Activated B cell treated with CpG ODN at 0.5 μM for 24 hours (primary cell): ENCODE data around the gene BLM. TPM values are rescaled to one million over a fixed set of nuclear protein-coding genes. Genes with fewer than 3 reads are reported as not detected.

ENCODE experiments used
- ATAC-seq: fragments of 200-7000 bp; cut with Tn5 transposase; one replicate; pipeline ENCODE4 v1.10.0; 2021; ENCODE audit warnings: low read depth, mild to moderate bottlenecking, moderate library complexity
- CTCF ChIA-PET: fragments of 350-600 bp; sonication (Branson Sonifier 250); formaldehyde crosslinking; loops from one replicate; lab custom pipeline; 2021; ENCODE audit warnings: antibody characterized with exemption; lab: Charles Lee
- POLR2A ChIA-PET: fragments of 350-600 bp; sonication (Branson Sonifier 250); formaldehyde crosslinking; loops from one replicate; lab custom pipeline; 2021; ENCODE audit warnings: antibody characterized with exemption; lab: Charles Lee
- DNase-seq: peaks from one replicate; pipeline ENCODE4 v3.0.0; 2022
- H3K27ac Mint-ChIP-seq: one replicate; pipeline ENCODE4 v1.8.0; 2020; ENCODE audit warnings: mixed read lengths
- H3K27me3 Mint-ChIP-seq: one replicate; pipeline ENCODE4 v1.8.0; 2021; ENCODE audit warnings: mixed read lengths
- H3K36me3 Mint-ChIP-seq: one replicate; pipeline ENCODE4 v1.8.0; 2021; ENCODE audit warnings: low read depth, mixed read lengths
- H3K4me1 Mint-ChIP-seq: one replicate; pipeline ENCODE4 v1.8.0; 2021; ENCODE audit warnings: mixed read lengths
- H3K4me3 Mint-ChIP-seq: one replicate; pipeline ENCODE4 v1.8.0; 2020; ENCODE audit warnings: mild to moderate bottlenecking, mixed read lengths
- H3K9me3 Mint-ChIP-seq: one replicate; pipeline ENCODE4 v1.8.0; 2020; ENCODE audit warnings: mixed read lengths
- CTCF ChIP-seq: fragments of 200-600 bp; IDR thresholded peaks from one replicate; pipeline ENCODE4 v1.8.0; 2022; ENCODE audit warnings: antibody characterized with exemption, mild to moderate bottlenecking
- intact Hi-C: fragments of 100-400 bp; cut with micrococcal nuclease; formaldehyde crosslinking; loops from one replicate; pipeline ENCODE4 v1.15.1; 2024
- total RNA-seq: library from RNA; stranded (reverse); gene quantifications from 2 replicates; pipeline ENCODE4 v1.2.3, GENCODE V29; 2022

Gene BLM
- total RNA-seq, 1 donor from 2014 or later, result 23.4 TPM

- peaks cover 2% of the 10 kb centered on the region for H3K9me3 Mint-ChIP-seq
- no peak for TF ChIP-seq CTCF
- DNase-seq, result no peak
- H3K27me3 Mint-ChIP-seq, result no peaks in the 10 kb centered on the region
- H3K36me3 Mint-ChIP-seq, result peaks cover 5% of the 10 kb centered on the region
- H3K4me1 Mint-ChIP-seq, result no peaks in the 10 kb centered on the region
- H3K4me3 Mint-ChIP-seq, result no peak overlapping the region
- no peak for ATAC-seq
- ChIA-PET POLR2A (no interaction called here), CTCF (no interaction called here)
- intact Hi-C loops, result no loop called here
- H3K27ac Mint-ChIP-seq, result no peak overlapping the region
These were observed 13.7 kb upstream of the BLM start for GRCh38 chr15:90703455-90703854.

- H3K4me1 Mint-ChIP-seq, result no peaks in the 10 kb centered on the region
- no peak for DNase-seq
- peaks cover 2% of the 10 kb centered on the region for H3K9me3 Mint-ChIP-seq
- no peak overlapping the region for H3K27ac Mint-ChIP-seq
- intact Hi-C loops, result no loop called here
- no peak for ATAC-seq
- H3K36me3 Mint-ChIP-seq, result peaks cover 5% of the 10 kb centered on the region
- TF ChIP-seq CTCF, result no peak
- H3K27me3 Mint-ChIP-seq, result no peaks in the 10 kb centered on the region
- H3K4me3 Mint-ChIP-seq, result no peak overlapping the region
- ChIA-PET CTCF (interaction anchor here (1.0 kb wide), 1 partner anchor 57 kb away, joined by 3 read pairs; no protein-coding TSS in a partner anchor), POLR2A (interaction anchor here (0.6 kb wide), 1 partner anchor 169 kb away, joined by 9 read pairs; no protein-coding TSS in a partner anchor)
These were observed 11.9 kb upstream of the BLM start for GRCh38 chr15:90705212-90705611.

- H3K27ac Mint-ChIP-seq, result no peak overlapping the region
- DNase-seq, result no peak
- no peak for ATAC-seq
- H3K4me3 Mint-ChIP-seq, result no peak overlapping the region
- intact Hi-C loops, result no loop called here
- peaks cover 5% of the 10 kb centered on the region for H3K36me3 Mint-ChIP-seq
- H3K9me3 Mint-ChIP-seq, result peaks cover 2% of the 10 kb centered on the region
- no peaks in the 10 kb centered on the region for H3K27me3 Mint-ChIP-seq
- peaks cover 3% of the 10 kb centered on the region for H3K4me1 Mint-ChIP-seq
- TF ChIP-seq CTCF, result no peak
- CTCF ChIA-PET, result interaction anchor here (0.5 kb wide), 1 partner anchor 9 kb away, joined by 3 read pairs; no protein-coding TSS in a partner anchor
- POLR2A ChIA-PET, result no interaction called here
These were observed 10.5 kb upstream of the BLM start for GRCh38 chr15:90706394-90707327.

- H3K4me3 Mint-ChIP-seq, result no peak overlapping the region
- ATAC-seq, result no peak
- no peak for DNase-seq
- peaks cover 2% of the 10 kb centered on the region for H3K9me3 Mint-ChIP-seq
- H3K27me3 Mint-ChIP-seq, result no peaks in the 10 kb centered on the region
- peaks cover 6% of the 10 kb centered on the region for H3K4me1 Mint-ChIP-seq
- peaks cover 5% of the 10 kb centered on the region for H3K36me3 Mint-ChIP-seq
- H3K27ac Mint-ChIP-seq, result no peak overlapping the region
- intact Hi-C loops, result no loop called here
- CTCF ChIA-PET, result interaction anchor here (0.5 kb wide), 1 partner anchor 10 kb away, joined by 3 read pairs; no protein-coding TSS in a partner anchor
- no peak for TF ChIP-seq CTCF
- POLR2A ChIA-PET, result no interaction called here
These were observed 9.7 kb upstream of the BLM start for GRCh38 chr15:90707489-90707888.

GRCh38 chr15:90708516-90708915, 8.6 kb upstream of the BLM start:
- POLR2A ChIA-PET, result no interaction called here

More at GRCh38 chr15:90708516-90708915, 8.6 kb upstream of the BLM start:
- Mint-ChIP-seq H3K27me3 (no peaks in the 10 kb centered on the region), H3K36me3 (no peaks in the 10 kb centered on the region), H3K4me1 (peaks cover 6% of the 10 kb centered on the region), H3K4me3 (no peak overlapping the region), H3K27ac (no peak overlapping the region), H3K9me3 (no peaks in the 10 kb centered on the region)
- DNase-seq (no peak), ATAC-seq (no peak)
- TF ChIP-seq CTCF, result no peak
- intact Hi-C loops, result no loop called here
- CTCF ChIA-PET, result no interaction called here
